ENCODE results near the gene LHX4. TPM values are rescaled to one million over a fixed set of nuclear protein-coding genes. Genes with fewer than 3 reads are reported as not detected.

The LHX4 gene
- total and polyA plus RNA-seq, 9 of the 15 experiments (the other 6 are each of a cell fraction or from before 2014, with no cell fraction given): 0.01 to 0.11 (median 0.07) TPM; not detected in 5

- TF ChIP-seq PKNOX1 (IDR thresholded peaks at IDR 0.05) (no peak), CEBPG (CRISPR knock-in tag; IDR thresholded peaks at IDR 0.05) (no peak), CEBPG (tag; conservative IDR thresholded peaks at IDR 0.05 in 1 of 2, IDR thresholded peaks at IDR 0.05 in 1 of 2) (peak in 1 of 2 experiments; percentile 62; a peak in 3 of 4 replicates), REST (IDR thresholded peaks at IDR 0.05; ENCODE audit: borderline replicate concordance) (peak; percentile 89), REST (CRISPR knock-in tag; IDR thresholded peaks at IDR 0.05; ENCODE audit: low read depth) (no peak), KDM1A (IDR thresholded peaks at IDR 0.05) (no peak), ZNF57 (CRISPR knock-in tag; IDR thresholded peaks at IDR 0.05) (no peak), NFRKB (IDR thresholded peaks at IDR 0.05; ENCODE audit: low read depth) (no peak), CTCF (IDR thresholded peaks at IDR 0.05 in 2 of 3, conservative IDR thresholded peaks at IDR 0.05 in 1 of 3; ENCODE audit: insufficient read depth in 2 of 3, low read depth in 1 of 3, low read length in 3 of 3) (peak; percentile 96 to 99 (median 98)), SMARCE1 (IDR thresholded peaks at IDR 0.05) (no peak), NRF1 (conservative IDR thresholded peaks at IDR 0.05 in 1 of 2, IDR thresholded peaks at IDR 0.05 in 1 of 2) (no peak), ZNF175 (CRISPR knock-in tag; IDR thresholded peaks at IDR 0.05; ENCODE audit: low read depth) (no peak)
Observed at GRCh38 chr1:180252638-180253536, 22.8 kb downstream of the LHX4 start (continued).

Measured in K562 (cell line).